HepG2 (cell line): ENCODE measurements around the gene PYY. TPM values are rescaled to one million over a fixed set of nuclear protein-coding genes. Genes with fewer than 3 reads are reported as not detected.

Experiments
- AGO1 ChIP-seq: fragments of 200-400 bp; formaldehyde crosslinking; IDR thresholded peaks from 2 replicates; pipeline ENCODE4 v1.6.1; 2017; ENCODE audit warnings: mild to moderate bottlenecking, low read depth, low read length, moderate library complexity; ENCODE audit not compliant: poor library complexity, severe bottlenecking
- MAFK ChIP-seq, 2 experiments: IDR thresholded peaks in 1 of 2; conservative IDR thresholded peaks in 1 of 2; 2 replicates each; pipeline ENCODE4 v1.6.1; 2011; ENCODE audit warnings: improper control_type of control experiment in 2 of 2, low read length in 2 of 2
- MZF1 ChIP-seq: sonication (generic); formaldehyde crosslinking; IDR thresholded peaks from 2 replicates; pipeline ENCODE4 v1.8.1; 2023; ENCODE audit warnings: mild to moderate bottlenecking, missing genetic modification reagents, borderline replicate concordance
- PHF5A ChIP-seq: IDR thresholded peaks from one replicate; pipeline ENCODE4 v1.6.1; 2018; ENCODE audit warnings: low read depth, missing genetic modification reagents; ENCODE audit not compliant: unreplicated experiment
- PITX1 ChIP-seq: sonication (generic); formaldehyde crosslinking; IDR thresholded peaks from 2 replicates; pipeline ENCODE4 v1.5.1; 2020; ENCODE audit warnings: mild to moderate bottlenecking, missing genetic modification reagents
- POLR2A ChIP-seq, 2 experiments: IDR thresholded peaks; 2 replicates each; pipeline ENCODE4 v1.6.1; 2011; ENCODE audit warnings: low read depth in 2 of 2, low read length in 2 of 2, mild to moderate bottlenecking in 1 of 2, moderate library complexity in 1 of 2; ENCODE audit not compliant: insufficient read depth in 1 of 2
- POLR2AphosphoS5 ChIP-seq: IDR thresholded peaks from 2 replicates; pipeline ENCODE4 v1.6.1; 2012; ENCODE audit warnings: low read depth, low read length
- ZBTB38 ChIP-seq: sonication (generic); formaldehyde crosslinking; IDR thresholded peaks from 2 replicates; pipeline ENCODE4 v1.5.1; 2020; ENCODE audit warnings: mild to moderate bottlenecking, missing genetic modification reagents
- ZNF10 ChIP-seq: sonication (generic); formaldehyde crosslinking; IDR thresholded peaks from 2 replicates; pipeline ENCODE4 v1.4.0; 2020; ENCODE audit warnings: mild to moderate bottlenecking, low read depth, missing genetic modification reagents, borderline replicate concordance
- ZNF260 ChIP-seq: sonication (generic); formaldehyde crosslinking; IDR thresholded peaks from 2 replicates; pipeline ENCODE4 v1.4.0; 2020; ENCODE audit warnings: missing genetic modification reagents, low read depth, mild to moderate bottlenecking, borderline replicate concordance
- ZNF674 ChIP-seq: sonication (generic); formaldehyde crosslinking; IDR thresholded peaks from 2 replicates; pipeline ENCODE4 v1.5.0; 2020; ENCODE audit warnings: low read depth, mild to moderate bottlenecking, missing genetic modification reagents
- ZNF883 ChIP-seq: sonication (generic); formaldehyde crosslinking; IDR thresholded peaks from 2 replicates; pipeline ENCODE4 v1.5.1; 2020; ENCODE audit warnings: mild to moderate bottlenecking, missing genetic modification reagents; ENCODE audit errors: not compliant biosample characterization
- ZSCAN20 ChIP-seq: sonication (generic); formaldehyde crosslinking; IDR thresholded peaks from 2 replicates; pipeline ENCODE4 v1.4.0; 2020; ENCODE audit warnings: missing genetic modification reagents, mild to moderate bottlenecking, borderline replicate concordance
- polyA plus RNA-seq, 8 experiments: library from polyadenylated mRNA; depleted of rRNA in 3 of 8; stranded (reverse) in 7 of 8; unstranded in 1 of 8; fragments of >200 nt; fragmentation: Illumina TruSeq in 4 of 8; extraction: Trizol in 4 of 8; gene quantifications; 2 replicates each; pipeline versions ENCODE4 v1.2.1 to v1.2.3, GENCODE V29; 2011 to 2016; ENCODE audit warnings: low read depth in 4 of 8, missing spikeins in 1 of 8, mixed read lengths in 1 of 8; ENCODE audit not compliant: insufficient read depth in 1 of 8
- total RNA-seq, 5 experiments: library from RNA; depleted of rRNA; stranded (reverse); fragments of >200 nt; fragmentation: Illumina TruSeq; extraction: Trizol; gene quantifications; 2 replicates each; pipeline ENCODE4 v1.2.3, GENCODE V29; 2016; ENCODE audit warnings: low read depth in 1 of 5
- TF ChIP-seq, protein P1 (sequence below): fragments of 450-650 bp; IDR thresholded peaks from 2 replicates; pipeline ENCODE4 v1.6.1; 2017; ENCODE audit warnings: mild to moderate bottlenecking
- TF ChIP-seq, protein P2 (sequence below): sonication (generic); formaldehyde crosslinking; IDR thresholded peaks from 2 replicates; pipeline ENCODE4 v1.5.1; 2020; ENCODE audit warnings: missing genetic modification reagents, mild to moderate bottlenecking, borderline replicate concordance
- TF ChIP-seq, protein P3 (sequence below): sonication (generic); formaldehyde crosslinking; IDR thresholded peaks from 2 replicates; pipeline ENCODE4 v1.8.1; 2022; ENCODE audit warnings: mild to moderate bottlenecking, missing genetic modification reagents
- TF ChIP-seq, protein P4 (sequence below): sonication (generic); formaldehyde crosslinking; IDR thresholded peaks from 2 replicates; pipeline ENCODE4 v1.8.0; 2022; ENCODE audit warnings: mild to moderate bottlenecking, missing genetic modification reagents, moderate library complexity
- TF ChIP-seq, protein P5 (sequence below): sonication (generic); formaldehyde crosslinking; IDR thresholded peaks from 2 replicates; pipeline ENCODE4 v1.8.0; 2022; ENCODE audit warnings: mild to moderate bottlenecking, missing genetic modification reagents

Gene PYY
- total and polyA plus RNA-seq, 2 of the 13 experiments (the other 11 are each of a cell fraction or from before 2014, with no cell fraction given) = 0.25 TPM; not detected in 1

DNA sequence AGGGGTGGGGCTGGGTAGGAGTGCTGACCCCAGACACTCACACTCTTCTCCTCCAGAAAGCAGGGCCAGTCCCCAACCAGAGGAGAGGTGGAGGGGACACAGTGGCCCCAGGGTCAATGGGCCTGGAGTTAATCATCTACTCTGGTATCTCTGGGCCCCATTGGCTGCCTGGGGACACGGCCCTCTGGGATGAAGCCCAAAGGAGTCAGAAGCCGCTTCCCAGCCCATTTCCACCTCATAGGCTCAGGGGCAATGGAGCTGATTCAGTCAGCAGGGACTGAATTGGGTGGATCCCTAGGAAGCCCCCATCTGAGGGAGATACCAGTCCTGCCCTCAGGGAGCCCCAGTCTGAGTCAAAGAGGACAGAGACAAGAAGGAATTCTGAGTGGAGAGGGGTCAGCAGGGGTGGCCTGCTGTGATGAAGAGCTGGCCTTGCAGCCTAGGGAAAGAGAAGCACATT is 47.8 kb upstream of the PYY start (continued):
- TF ChIP-seq, protein P1, sequence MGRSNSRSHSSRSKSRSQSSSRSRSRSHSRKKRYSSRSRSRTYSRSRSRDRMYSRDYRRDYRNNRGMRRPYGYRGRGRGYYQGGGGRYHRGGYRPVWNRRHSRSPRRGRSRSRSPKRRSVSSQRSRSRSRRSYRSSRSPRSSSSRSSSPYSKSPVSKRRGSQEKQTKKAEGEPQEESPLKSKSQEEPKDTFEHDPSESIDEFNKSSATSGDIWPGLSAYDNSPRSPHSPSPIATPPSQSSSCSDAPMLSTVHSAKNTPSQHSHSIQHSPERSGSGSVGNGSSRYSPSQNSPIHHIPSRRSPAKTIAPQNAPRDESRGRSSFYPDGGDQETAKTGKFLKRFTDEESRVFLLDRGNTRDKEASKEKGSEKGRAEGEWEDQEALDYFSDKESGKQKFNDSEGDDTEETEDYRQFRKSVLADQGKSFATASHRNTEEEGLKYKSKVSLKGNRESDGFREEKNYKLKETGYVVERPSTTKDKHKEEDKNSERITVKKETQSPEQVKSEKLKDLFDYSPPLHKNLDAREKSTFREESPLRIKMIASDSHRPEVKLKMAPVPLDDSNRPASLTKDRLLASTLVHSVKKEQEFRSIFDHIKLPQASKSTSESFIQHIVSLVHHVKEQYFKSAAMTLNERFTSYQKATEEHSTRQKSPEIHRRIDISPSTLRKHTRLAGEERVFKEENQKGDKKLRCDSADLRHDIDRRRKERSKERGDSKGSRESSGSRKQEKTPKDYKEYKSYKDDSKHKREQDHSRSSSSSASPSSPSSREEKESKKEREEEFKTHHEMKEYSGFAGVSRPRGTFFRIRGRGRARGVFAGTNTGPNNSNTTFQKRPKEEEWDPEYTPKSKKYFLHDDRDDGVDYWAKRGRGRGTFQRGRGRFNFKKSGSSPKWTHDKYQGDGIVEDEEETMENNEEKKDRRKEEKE = no peak
- TF ChIP-seq, protein P2, sequence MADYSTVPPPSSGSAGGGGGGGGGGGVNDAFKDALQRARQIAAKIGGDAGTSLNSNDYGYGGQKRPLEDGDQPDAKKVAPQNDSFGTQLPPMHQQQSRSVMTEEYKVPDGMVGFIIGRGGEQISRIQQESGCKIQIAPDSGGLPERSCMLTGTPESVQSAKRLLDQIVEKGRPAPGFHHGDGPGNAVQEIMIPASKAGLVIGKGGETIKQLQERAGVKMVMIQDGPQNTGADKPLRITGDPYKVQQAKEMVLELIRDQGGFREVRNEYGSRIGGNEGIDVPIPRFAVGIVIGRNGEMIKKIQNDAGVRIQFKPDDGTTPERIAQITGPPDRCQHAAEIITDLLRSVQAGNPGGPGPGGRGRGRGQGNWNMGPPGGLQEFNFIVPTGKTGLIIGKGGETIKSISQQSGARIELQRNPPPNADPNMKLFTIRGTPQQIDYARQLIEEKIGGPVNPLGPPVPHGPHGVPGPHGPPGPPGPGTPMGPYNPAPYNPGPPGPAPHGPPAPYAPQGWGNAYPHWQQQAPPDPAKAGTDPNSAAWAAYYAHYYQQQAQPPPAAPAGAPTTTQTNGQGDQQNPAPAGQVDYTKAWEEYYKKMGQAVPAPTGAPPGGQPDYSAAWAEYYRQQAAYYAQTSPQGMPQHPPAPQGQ (CRISPR knock-in tag) = no peak
- TF ChIP-seq ZNF260 (CRISPR knock-in tag) (no peak), ZNF674 (CRISPR knock-in tag) (no peak), POLR2AphosphoS5 (peak; percentile 82), ZNF10 (CRISPR knock-in tag) (no peak), ZNF883 (no peak), POLR2A (IDR thresholded peaks at IDR 0.05; ENCODE audit: insufficient read depth in 1 of 2, low read depth in 2 of 2, low read length in 2 of 2) (peak; percentile 81 to 86), ZBTB38 (no peak; the same call in 1 of the 2 replicates), AGO1 (no peak), MAFK (conservative IDR thresholded peaks at IDR 0.05 in 1 of 2, IDR thresholded peaks at IDR 0.05 in 1 of 2; ENCODE audit: low read length in 2 of 2) (no peak), PITX1 (CRISPR knock-in tag) (no peak), ZSCAN20 (CRISPR knock-in tag) (peak; percentile 97), PHF5A (CRISPR knock-in tag) (no peak), MZF1 (CRISPR knock-in tag) (peak; percentile 35; the same call in 1 of the 2 replicates)
- TF ChIP-seq, protein P3, sequence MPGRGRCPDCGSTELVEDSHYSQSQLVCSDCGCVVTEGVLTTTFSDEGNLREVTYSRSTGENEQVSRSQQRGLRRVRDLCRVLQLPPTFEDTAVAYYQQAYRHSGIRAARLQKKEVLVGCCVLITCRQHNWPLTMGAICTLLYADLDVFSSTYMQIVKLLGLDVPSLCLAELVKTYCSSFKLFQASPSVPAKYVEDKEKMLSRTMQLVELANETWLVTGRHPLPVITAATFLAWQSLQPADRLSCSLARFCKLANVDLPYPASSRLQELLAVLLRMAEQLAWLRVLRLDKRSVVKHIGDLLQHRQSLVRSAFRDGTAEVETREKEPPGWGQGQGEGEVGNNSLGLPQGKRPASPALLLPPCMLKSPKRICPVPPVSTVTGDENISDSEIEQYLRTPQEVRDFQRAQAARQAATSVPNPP = no peak
- TF ChIP-seq, protein P4, sequence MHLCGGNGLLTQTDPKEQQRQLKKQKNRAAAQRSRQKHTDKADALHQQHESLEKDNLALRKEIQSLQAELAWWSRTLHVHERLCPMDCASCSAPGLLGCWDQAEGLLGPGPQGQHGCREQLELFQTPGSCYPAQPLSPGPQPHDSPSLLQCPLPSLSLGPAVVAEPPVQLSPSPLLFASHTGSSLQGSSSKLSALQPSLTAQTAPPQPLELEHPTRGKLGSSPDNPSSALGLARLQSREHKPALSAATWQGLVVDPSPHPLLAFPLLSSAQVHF (CRISPR knock-in tag) = no peak
- TF ChIP-seq, protein P5, sequence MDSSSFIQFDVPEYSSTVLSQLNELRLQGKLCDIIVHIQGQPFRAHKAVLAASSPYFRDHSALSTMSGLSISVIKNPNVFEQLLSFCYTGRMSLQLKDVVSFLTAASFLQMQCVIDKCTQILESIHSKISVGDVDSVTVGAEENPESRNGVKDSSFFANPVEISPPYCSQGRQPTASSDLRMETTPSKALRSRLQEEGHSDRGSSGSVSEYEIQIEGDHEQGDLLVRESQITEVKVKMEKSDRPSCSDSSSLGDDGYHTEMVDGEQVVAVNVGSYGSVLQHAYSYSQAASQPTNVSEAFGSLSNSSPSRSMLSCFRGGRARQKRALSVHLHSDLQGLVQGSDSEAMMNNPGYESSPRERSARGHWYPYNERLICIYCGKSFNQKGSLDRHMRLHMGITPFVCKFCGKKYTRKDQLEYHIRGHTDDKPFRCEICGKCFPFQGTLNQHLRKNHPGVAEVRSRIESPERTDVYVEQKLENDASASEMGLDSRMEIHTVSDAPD (CRISPR knock-in tag) = no peak
